ENCODE results near the gene EYS.

DNA sequence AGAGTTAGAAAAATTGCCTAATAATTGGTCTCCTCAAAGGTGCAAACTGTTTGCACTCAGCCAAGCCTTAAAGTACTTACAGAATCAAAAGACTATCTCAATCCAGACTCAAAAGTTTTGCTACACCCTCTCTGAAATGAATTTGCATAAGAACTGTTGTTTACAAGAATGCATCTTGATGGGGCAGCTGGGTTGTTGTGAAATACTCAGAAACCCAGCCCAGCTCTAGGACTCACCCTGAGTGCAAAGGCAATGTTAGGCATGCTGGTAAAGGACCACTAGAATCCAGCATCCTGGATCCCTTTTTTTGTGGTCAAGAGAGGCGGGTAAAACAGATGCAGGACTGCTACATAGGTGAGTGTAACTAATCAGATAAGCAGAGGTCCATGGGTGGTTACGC is 700.2 kb downstream of the EYS start:
- no peak for TF ChIP-seq POLR2AphosphoS5 (IDR thresholded peaks at IDR 0.05; ENCODE audit: borderline replicate concordance, low read depth, low read length)
- TF ChIP-seq EZH2 (IDR thresholded peaks at IDR 0.05) = no peak
- TF ChIP-seq FOXP2 (optimal IDR thresholded peaks at IDR 0.05; ENCODE audit: control extremely low read depth, extremely low read length, insufficient read depth) = no peak

All from SK-N-MC (cell line).